CD4-positive, alpha-beta T cell (primary cell): ENCODE results near the gene EIF1. TPM values are rescaled to one million over a fixed set of nuclear protein-coding genes. Genes with fewer than 3 reads are reported as not detected.

Experiments
- ATAC-seq: fragments of 200-7000 bp; cut with Tn5 transposase; one replicate; pipeline ENCODE4 v1.10.0; 2022; ENCODE audit warnings: mild to moderate bottlenecking; ENCODE audit not compliant: poor library complexity
- CTCF ChIA-PET: fragments of 350-600 bp; sonication (Branson Sonifier 250); formaldehyde crosslinking; loops from one replicate; lab custom pipeline; 2021; ENCODE audit warnings: antibody characterized with exemption, inconsistent platforms; lab: Charles Lee
- POLR2A ChIA-PET: fragments of 350-600 bp; sonication (Branson Sonifier 250); formaldehyde crosslinking; loops from one replicate; lab custom pipeline; 2021; ENCODE audit warnings: antibody characterized with exemption, inconsistent platforms; lab: Charles Lee
- DNase-seq, 14 experiments: peaks; one replicate each; pipeline ENCODE4 v3.0.0-alpha.2; 2013 to 2020; ENCODE audit warnings: mixed read lengths in 2 of 14
- H3K27ac ChIP-seq, 2 donors: one replicate each; pipeline versions ENCODE4 v1.5.1 to v1.7.0; 2013; ENCODE audit warnings: low read length in 2 of 2, low read depth in 1 of 2, mild to moderate bottlenecking in 1 of 2
- H3K27me3 ChIP-seq, 2 experiments: 1 replicate in 1 of 2; 2 replicates in 1 of 2; pipeline versions ENCODE4 v1.6.1 to v1.7.0; 2013; ENCODE audit warnings: low read length in 2 of 2, control low read depth in 1 of 2, mild to moderate bottlenecking in 1 of 2, moderate library complexity in 1 of 2; ENCODE audit not compliant: insufficient read depth in 2 of 2, control insufficient read depth in 1 of 2
- H3K36me3 ChIP-seq: one replicate; pipeline ENCODE4 v1.6.1; 2013; ENCODE audit warnings: low read length, control low read depth; ENCODE audit not compliant: insufficient read depth
- H3K4me1 ChIP-seq: one replicate; pipeline ENCODE4 v1.6.1; 2013; ENCODE audit warnings: low read length, control low read depth; ENCODE audit not compliant: insufficient read depth
- H3K4me3 ChIP-seq: one replicate; pipeline ENCODE4 v1.5.1; 2013; ENCODE audit warnings: mild to moderate bottlenecking, low read length, moderate library complexity
- H3K9me3 ChIP-seq, 2 experiments: 1 replicate in 1 of 2; 2 replicates in 1 of 2; pipeline versions ENCODE4 v1.6.1 to v1.7.0; 2013; ENCODE audit warnings: low read length in 2 of 2, mild to moderate bottlenecking in 2 of 2, control low read depth in 1 of 2, moderate library complexity in 1 of 2; ENCODE audit not compliant: control insufficient read depth in 1 of 2, insufficient read depth in 1 of 2
- H3K27ac Mint-ChIP-seq: one replicate; pipeline ENCODE4 v1.8.0; 2020; ENCODE audit warnings: mixed read lengths
- H3K27me3 Mint-ChIP-seq: one replicate; pipeline ENCODE4 v1.8.0; 2021; ENCODE audit warnings: mixed read lengths
- H3K36me3 Mint-ChIP-seq: one replicate; pipeline ENCODE4 v1.8.0; 2021; ENCODE audit warnings: low read depth, mixed read lengths
- H3K4me1 Mint-ChIP-seq: one replicate; pipeline ENCODE4 v1.8.0; 2021; ENCODE audit warnings: low read depth, mixed read lengths
- H3K4me3 Mint-ChIP-seq: one replicate; pipeline ENCODE4 v1.8.0; 2020; ENCODE audit warnings: mild to moderate bottlenecking, mixed read lengths
- H3K9me3 Mint-ChIP-seq: one replicate; pipeline ENCODE4 v1.8.0; 2020; ENCODE audit warnings: mixed read lengths
- CTCF ChIP-seq: fragments of 200-600 bp; IDR thresholded peaks from one replicate; pipeline ENCODE4 v1.8.0; 2022; ENCODE audit warnings: antibody characterized with exemption, mild to moderate bottlenecking
- intact Hi-C, 2 experiments: fragments of 100-400 bp; cut with DNase I in 1 of 2; cut with micrococcal nuclease in 1 of 2; formaldehyde crosslinking; loops; one replicate each; pipeline versions ENCODE4 v1.15.1 to v1.9.0; 2023 to 2025; cut with DNase I, micrococcal nuclease
- total RNA-seq, 174 experiments: library from RNA in 2 of 174; stranded (reverse) in 2 of 174; gene quantifications; one replicate each; pipeline ENCODE4 v1.2.3 and lab custom pipeline; 2021 to 2026

EIF1 gene
- total RNA-seq, 2 experiments from 2014 or later: 3,351 to 3,391 TPM

GRCh38 chr17:41657936-41658335, 30.7 kb upstream of the EIF1 start:
- ATAC-seq (no peak), DNase-seq (no peak)
- intact Hi-C loops: no loop called here
- H3K27me3 ChIP-seq: no peaks in the 10 kb centered on the region
- peaks cover 7% of the 10 kb centered on the region for H3K4me1 ChIP-seq
- no peak overlapping the region for H3K4me3 ChIP-seq
- POLR2A ChIA-PET: interaction anchor here (0.6 kb wide), 1 partner anchor 1110 kb away, joined by 3 read pairs; no protein-coding TSS in a partner anchor
- CTCF ChIA-PET: no interaction called here
- TF ChIP-seq CTCF: no peak
- Mint-ChIP-seq H3K9me3 (no peaks in the 10 kb centered on the region), H3K36me3 (no peaks in the 10 kb centered on the region), H3K27ac (no peak overlapping the region), H3K4me1 (no peaks in the 10 kb centered on the region), H3K27me3 (no peaks in the 10 kb centered on the region), H3K4me3 (no peak overlapping the region)
- H3K36me3 ChIP-seq: no peaks in the 10 kb centered on the region
- no peak overlapping the region for H3K27ac ChIP-seq
- H3K9me3 ChIP-seq: no peaks in the 10 kb centered on the region

GRCh38 chr17:41658846-41659245, 29.8 kb upstream of the EIF1 start:
- ATAC-seq (no peak), DNase-seq (no peak)
- Histone ChIP-seq H3K27me3 (no peaks in the 10 kb centered on the region), H3K9me3 (no peaks in the 10 kb centered on the region), H3K4me1 (peaks cover 9% of the 10 kb centered on the region), H3K36me3 (no peaks in the 10 kb centered on the region), H3K27ac (no peak overlapping the region), H3K4me3 (no peak overlapping the region)
- Mint-ChIP-seq H3K27me3 (no peaks in the 10 kb centered on the region), H3K4me3 (no peak overlapping the region), H3K9me3 (no peaks in the 10 kb centered on the region), H3K27ac (no peak overlapping the region), H3K4me1 (peaks cover 7% of the 10 kb centered on the region), H3K36me3 (no peaks in the 10 kb centered on the region)
- intact Hi-C loops: no loop called here
- no peak for TF ChIP-seq CTCF
- CTCF ChIA-PET: no interaction called here
- POLR2A ChIA-PET: no interaction called here

GRCh38 chr17:41659427-41660212, 29.1 kb upstream of the EIF1 start:
- POLR2A ChIA-PET: interaction anchor here (1.5 kb wide), 1 partner anchor 29 kb away, joined by 6 read pairs; the partner anchor contains the start of gene EIF1
- Histone ChIP-seq H3K36me3 (no peaks in the 10 kb centered on the region), H3K9me3 (no peaks in the 10 kb centered on the region), H3K4me1 (peaks cover 9% of the 10 kb centered on the region), H3K4me3 (no peak overlapping the region), H3K27ac (no peak overlapping the region), H3K27me3 (no peaks in the 10 kb centered on the region)
- Mint-ChIP-seq H3K36me3 (no peaks in the 10 kb centered on the region), H3K4me3 (no peak overlapping the region), H3K27ac (no peak overlapping the region), H3K27me3 (no peaks in the 10 kb centered on the region), H3K9me3 (no peaks in the 10 kb centered on the region), H3K4me1 (peaks cover 7% of the 10 kb centered on the region)
- TF ChIP-seq CTCF: no peak
- ATAC-seq (no peak), DNase-seq (no peak)
- CTCF ChIA-PET: interaction anchor here (4.2 kb wide), 1 partner anchor 11 kb away, joined by 110 read pairs; no protein-coding TSS in a partner anchor
- intact Hi-C loops: loop anchor here in 1 of 2 experiments (5.0 to 10.0 kb wide), 5 partner anchors 337 to 1302 kb away; partner anchors contain the start of gene KRTAP4-12
